A673 (cell line): ENCODE results near the gene MBD5. TPM values are rescaled to one million over a fixed set of nuclear protein-coding genes. Genes with fewer than 3 reads are reported as not detected.

Experiments
- BruUV-seq: library from RNA; stranded (reverse); fragments of 400-500 nt; replicated peaks from 2 replicates; lab custom pipeline; 2021; lab: Mats Ljungman, UMichigan
- CTCF ChIA-PET: fragments of 300-600 bp; sonication (Branson Sonifier 250); formaldehyde crosslinking; loops from one replicate; lab custom pipeline; 2022; ENCODE audit warnings: antibody characterized with exemption; lab: Charles Lee
- POLR2A ChIA-PET: fragments of 300-600 bp; sonication (Branson Sonifier 250); formaldehyde crosslinking; loops from one replicate; lab custom pipeline; 2022; ENCODE audit warnings: antibody characterized with exemption; ENCODE audit not compliant: low non-redundant PET; lab: Charles Lee
- DNase-seq: peaks from one replicate; pipeline ENCODE4 v3.0.0-alpha.2; 2015; ENCODE audit warnings: low spot score
- H3K27ac ChIP-seq: fragments of 200-600 bp; sonication (generic); 2 replicates; pipeline ENCODE4 v1.5.1; 2016; ENCODE audit warnings: mixed run types, low read depth, mild to moderate bottlenecking, mixed read lengths, antibody characterized with exemption, low read length; ENCODE audit not compliant: poor library complexity, severe bottlenecking
- H3K27me3 ChIP-seq: fragments of 200-600 bp; sonication (generic); replicated peaks from 2 replicates; pipeline ENCODE4 v1.6.1; 2017; ENCODE audit warnings: mixed run types, low read depth, mild to moderate bottlenecking, mixed read lengths, antibody characterized with exemption, low read length; ENCODE audit not compliant: insufficient read depth, poor library complexity
- H3K36me3 ChIP-seq: fragments of 200-600 bp; sonication (generic); 2 replicates; pipeline ENCODE4 v1.6.1; 2016; ENCODE audit warnings: mixed run types, mild to moderate bottlenecking, mixed read lengths, antibody characterized with exemption, low read length; ENCODE audit not compliant: insufficient read depth, poor library complexity, severe bottlenecking
- H3K4me1 ChIP-seq: fragments of 200-600 bp; sonication (generic); 2 replicates; pipeline ENCODE4 v1.6.1; 2017; ENCODE audit warnings: mixed run types, mild to moderate bottlenecking, mixed read lengths, antibody characterized with exemption, low read length; ENCODE audit not compliant: insufficient read depth, poor library complexity, severe bottlenecking
- H3K4me3 ChIP-seq: fragments of 200-600 bp; sonication (generic); 2 replicates; pipeline ENCODE4 v1.5.1; 2016; ENCODE audit warnings: low read depth, mixed run types, mild to moderate bottlenecking, mixed read lengths, low read length; ENCODE audit not compliant: poor library complexity, severe bottlenecking
- H3K9me3 ChIP-seq: fragments of 200-600 bp; sonication (generic); 2 replicates; pipeline ENCODE4 v1.6.1; 2016; ENCODE audit warnings: mixed run types, low read depth, mild to moderate bottlenecking, mixed read lengths, antibody characterized with exemption, low read length; ENCODE audit not compliant: poor library complexity, severe bottlenecking
- CTCF ChIP-seq: fragments of 300-800, 200-600 bp; sonication (generic); conservative IDR thresholded peaks from 2 replicates; pipeline ENCODE4 v1.5.1; 2017; ENCODE audit warnings: low read depth, mild to moderate bottlenecking, antibody characterized with exemption, low read length, moderate library complexity, mixed read lengths
- EZH2 ChIP-seq: fragments of 200-600 bp; sonication (generic); IDR thresholded peaks from 2 replicates; pipeline ENCODE4 v1.6.1; 2017; ENCODE audit warnings: borderline replicate concordance, low read depth, mild to moderate bottlenecking, mixed read lengths, antibody characterized with exemption, low read length; ENCODE audit not compliant: poor library complexity, severe bottlenecking
- intact Hi-C: fragments of 100-400 bp; cut with micrococcal nuclease; formaldehyde crosslinking; loops from one replicate; pipeline ENCODE4 v1.10.0; 2022; ENCODE audit not compliant: unreplicated experiment
- total RNA-seq: library from RNA; stranded (reverse); gene quantifications from 2 replicates; pipeline ENCODE4 v1.2.3, GENCODE V29; 2021

The MBD5 gene
- total RNA-seq, 1 experiment from 2014 or later = 32.4 TPM

- ChIA-PET POLR2A (no interaction called here), CTCF (no interaction called here)
- no TSS peak for BruUV-seq
- Histone ChIP-seq H3K27ac (no peak overlapping the region), H3K4me1 (no peaks in the 10 kb centered on the region), H3K27me3 (no peaks in the 10 kb centered on the region), H3K4me3 (no peak overlapping the region), H3K36me3 (no peaks in the 10 kb centered on the region), H3K9me3 (no peaks in the 10 kb centered on the region)
- DNase-seq = no peak
- no peak for TF ChIP-seq CTCF
- no peak for TF ChIP-seq EZH2
- intact Hi-C loops = loop anchor here (10.0 kb wide), 1 partner anchor 471 kb away; no protein-coding TSS in a partner anchor
Measured at GRCh38 chr2:148513427-148513826, 492.5 kb downstream of the MBD5 start.

GRCh38 chr2:148515120-148515519 lies 494.2 kb downstream of the MBD5 start:
- no TSS peak for BruUV-seq
- TF ChIP-seq CTCF = no peak
- no peak for TF ChIP-seq EZH2
- POLR2A ChIA-PET = no interaction called here

GRCh38 chr2:148515976-148516375 lies 495.1 kb downstream of the MBD5 start:
- no peaks in the 10 kb centered on the region for H3K27me3 ChIP-seq
- H3K4me3 ChIP-seq = no peak overlapping the region
- no TSS peak for BruUV-seq
- no peak for DNase-seq
- H3K4me1 ChIP-seq = no peaks in the 10 kb centered on the region
- H3K27ac ChIP-seq = no peak overlapping the region
- POLR2A ChIA-PET = no interaction called here
- CTCF ChIA-PET = no interaction called here
- TF ChIP-seq EZH2 (no peak), CTCF (no peak)
- intact Hi-C loops = loop anchor here (10.0 kb wide), 1 partner anchor 469 kb away; no protein-coding TSS in a partner anchor
- no peaks in the 10 kb centered on the region for H3K36me3 ChIP-seq
- no peaks in the 10 kb centered on the region for H3K9me3 ChIP-seq

More at GRCh38 chr2:148515120-148515519, 494.2 kb downstream of the MBD5 start:
- no peaks in the 10 kb centered on the region for H3K9me3 ChIP-seq
- no peak for DNase-seq
- no peak overlapping the region for H3K4me3 ChIP-seq
- H3K27me3 ChIP-seq = no peaks in the 10 kb centered on the region
- H3K36me3 ChIP-seq = no peaks in the 10 kb centered on the region
- intact Hi-C loops = loop anchor here (10.0 kb wide), 1 partner anchor 470 kb away; no protein-coding TSS in a partner anchor
- no peaks in the 10 kb centered on the region for H3K4me1 ChIP-seq
- CTCF ChIA-PET = no interaction called here
- no peak overlapping the region for H3K27ac ChIP-seq
